ENCODE measurements around the gene RNF141.

RNF141 gene

DNA sequence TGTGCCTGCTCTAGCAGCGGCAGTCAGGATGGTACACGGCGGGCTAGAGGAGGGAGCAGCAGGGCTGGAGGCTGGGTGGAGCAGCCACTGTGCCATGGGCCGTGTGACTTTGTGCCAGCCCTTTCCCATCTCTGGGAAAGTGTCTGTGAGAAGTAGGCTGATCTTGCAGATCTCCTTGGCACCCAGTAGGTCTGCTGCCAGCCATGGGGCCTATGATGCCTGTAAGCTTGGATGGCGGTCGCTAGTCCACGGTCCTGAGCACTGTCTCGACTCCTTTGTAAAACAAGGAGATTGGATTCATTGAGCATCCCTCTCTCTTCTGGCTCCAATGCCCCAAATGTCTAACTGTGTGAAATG lies 63.3 kb downstream of the RNF141 start:
- TF ChIP-seq, protein P1, sequence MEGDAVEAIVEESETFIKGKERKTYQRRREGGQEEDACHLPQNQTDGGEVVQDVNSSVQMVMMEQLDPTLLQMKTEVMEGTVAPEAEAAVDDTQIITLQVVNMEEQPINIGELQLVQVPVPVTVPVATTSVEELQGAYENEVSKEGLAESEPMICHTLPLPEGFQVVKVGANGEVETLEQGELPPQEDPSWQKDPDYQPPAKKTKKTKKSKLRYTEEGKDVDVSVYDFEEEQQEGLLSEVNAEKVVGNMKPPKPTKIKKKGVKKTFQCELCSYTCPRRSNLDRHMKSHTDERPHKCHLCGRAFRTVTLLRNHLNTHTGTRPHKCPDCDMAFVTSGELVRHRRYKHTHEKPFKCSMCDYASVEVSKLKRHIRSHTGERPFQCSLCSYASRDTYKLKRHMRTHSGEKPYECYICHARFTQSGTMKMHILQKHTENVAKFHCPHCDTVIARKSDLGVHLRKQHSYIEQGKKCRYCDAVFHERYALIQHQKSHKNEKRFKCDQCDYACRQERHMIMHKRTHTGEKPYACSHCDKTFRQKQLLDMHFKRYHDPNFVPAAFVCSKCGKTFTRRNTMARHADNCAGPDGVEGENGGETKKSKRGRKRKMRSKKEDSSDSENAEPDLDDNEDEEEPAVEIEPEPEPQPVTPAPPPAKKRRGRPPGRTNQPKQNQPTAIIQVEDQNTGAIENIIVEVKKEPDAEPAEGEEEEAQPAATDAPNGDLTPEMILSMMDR (IDR thresholded peaks at IDR 0.05): no peak
- no peak for TF ChIP-seq ZFX (IDR thresholded peaks at IDR 0.05; ENCODE audit: borderline replicate concordance)
- no peak overlapping the region for H3K27ac ChIP-seq

DNA sequence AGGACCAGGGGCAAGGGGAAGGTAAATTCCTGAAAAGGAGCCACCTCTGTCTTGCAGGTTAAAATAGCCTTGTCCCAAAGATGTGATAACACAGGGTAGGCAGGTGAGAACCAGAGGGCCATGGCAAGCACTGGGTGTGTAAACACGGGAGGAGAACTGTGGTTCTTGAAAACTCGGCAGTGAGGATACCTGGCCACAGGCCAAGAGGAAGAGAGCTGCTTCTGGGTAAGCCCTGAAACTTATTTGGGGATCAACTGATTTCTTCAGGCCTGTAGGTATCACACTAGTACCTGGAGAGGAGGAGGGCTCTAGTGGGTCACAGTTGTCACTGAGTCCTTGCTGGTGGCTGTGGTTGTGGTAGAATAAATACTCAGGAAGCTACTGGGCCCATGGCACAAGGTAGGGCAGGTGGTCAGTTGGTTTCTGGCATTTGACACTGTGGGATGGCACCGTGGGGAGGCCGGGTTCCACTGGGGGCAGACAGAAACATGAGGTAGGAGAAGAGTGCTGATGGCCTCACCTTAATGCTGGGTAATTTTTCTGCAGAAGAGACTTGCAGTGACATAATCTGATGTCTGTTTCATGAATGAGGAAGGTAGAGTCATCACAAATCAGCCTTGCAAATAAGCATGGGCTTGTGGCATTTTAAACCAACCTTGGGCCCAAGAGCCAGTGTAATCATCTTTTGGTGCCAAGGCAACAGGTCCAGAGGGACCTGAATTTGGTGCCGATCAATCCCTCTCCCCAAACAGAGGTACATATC lies 63.9 kb downstream of the RNF141 start:
- no peak overlapping the region for H3K27ac ChIP-seq
- no peak for TF ChIP-seq ZFX (IDR thresholded peaks at IDR 0.05; ENCODE audit: borderline replicate concordance)
- TF ChIP-seq, protein P1 (IDR thresholded peaks at IDR 0.05): no peak

DNA sequence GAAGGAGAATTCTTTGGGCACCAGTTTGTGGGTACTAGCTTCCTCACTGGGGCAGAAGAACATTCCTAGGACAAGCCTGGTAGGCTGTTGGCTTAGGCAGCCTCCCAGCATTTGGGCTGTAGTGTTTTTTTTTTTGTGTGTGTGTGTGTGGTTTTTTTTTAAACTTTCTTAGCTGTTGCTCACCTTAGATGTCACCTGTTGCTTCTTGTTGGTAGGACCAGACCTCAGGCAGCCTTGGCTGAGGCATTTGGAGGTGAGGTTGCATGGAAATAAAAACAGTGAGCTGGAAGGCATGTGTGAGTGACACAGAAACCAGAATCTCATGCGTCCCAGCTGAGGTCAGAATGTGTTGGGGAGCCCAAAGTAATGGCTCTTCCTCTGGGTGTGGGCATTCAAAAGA lies 64.6 kb downstream of the RNF141 start:
- TF ChIP-seq, protein P1 (IDR thresholded peaks at IDR 0.05): no peak
- TF ChIP-seq ZFX (IDR thresholded peaks at IDR 0.05; ENCODE audit: borderline replicate concordance): no peak
- no peak overlapping the region for H3K27ac ChIP-seq

DNA sequence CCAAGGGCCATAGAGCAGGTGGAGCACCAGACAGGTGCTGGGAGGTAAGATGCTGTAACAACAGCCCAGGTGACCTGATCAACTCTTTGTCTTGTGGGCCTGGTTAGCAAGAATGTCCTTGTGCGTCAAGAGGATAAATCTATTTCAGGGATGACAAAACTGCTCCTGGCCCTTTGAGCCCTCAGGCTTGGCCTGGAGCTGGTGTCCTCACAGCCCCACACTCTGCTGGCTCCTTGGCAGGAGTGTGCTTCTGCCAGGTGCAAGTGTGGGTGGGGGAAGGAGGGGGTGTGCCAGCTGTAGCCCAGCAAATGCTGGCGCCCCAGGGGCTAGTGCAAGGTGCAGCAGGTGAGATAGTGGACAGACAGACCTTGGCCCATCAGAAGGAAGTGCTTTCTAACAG lies 66.4 kb downstream of the RNF141 start:
- TF ChIP-seq, protein P1 (IDR thresholded peaks at IDR 0.05): no peak
- no peak for TF ChIP-seq ZFX (IDR thresholded peaks at IDR 0.05; ENCODE audit: borderline replicate concordance)
- H3K27ac ChIP-seq: no peak overlapping the region

- no peak overlapping the region for H3K27ac ChIP-seq
- TF ChIP-seq, protein P1 (IDR thresholded peaks at IDR 0.05): no peak
- no peak for TF ChIP-seq ZFX (IDR thresholded peaks at IDR 0.05; ENCODE audit: borderline replicate concordance)
Observed at GRCh38 chr11:10473371-10473770, 67.6 kb downstream of the RNF141 start.

DNA sequence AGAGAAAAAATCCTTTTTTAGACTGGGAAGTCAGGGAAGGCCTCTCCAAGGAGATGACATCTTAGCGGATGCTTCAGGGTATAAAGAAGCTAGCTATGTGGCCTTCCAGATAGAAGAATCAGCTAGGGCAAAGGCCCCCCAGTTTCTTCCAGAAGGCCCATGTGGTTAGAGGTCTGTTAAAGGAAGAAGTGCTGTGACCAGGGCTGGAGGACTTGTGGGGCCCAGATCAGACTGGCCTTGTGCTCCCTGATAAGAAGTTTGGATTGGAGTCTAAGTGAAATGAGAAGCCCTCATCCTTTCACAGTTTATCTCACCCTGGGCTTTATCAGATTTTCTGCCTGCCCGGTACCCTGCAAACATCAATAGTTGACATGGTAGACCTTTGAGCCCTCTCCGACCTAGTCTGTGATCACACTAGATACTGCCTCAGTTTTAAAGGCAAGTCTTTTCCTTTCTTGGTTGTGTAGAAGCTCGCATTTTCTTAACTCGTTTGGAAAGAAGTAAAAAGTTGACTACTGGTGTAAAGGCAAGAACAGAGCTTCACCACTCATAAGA lies 78.2 kb downstream of the RNF141 start:
- TF ChIP-seq ZFX (IDR thresholded peaks at IDR 0.05; ENCODE audit: borderline replicate concordance): no peak
- TF ChIP-seq, protein P1 (IDR thresholded peaks at IDR 0.05): no peak
- no peak overlapping the region for H3K27ac ChIP-seq
